Astrocyte of the cerebellum (primary cell): Measurements from ENCODE around the gene VSNL1.

Experiments
- DNase-seq: peaks from one replicate; pipeline ENCODE4 v3.0.0-alpha.2; 2011; ENCODE audit warnings: low read depth
- H3K4me3 ChIP-seq: 2 replicates; pipeline ENCODE4 v1.5.1; 2011; ENCODE audit warnings: mild to moderate bottlenecking, low read depth, low read length, moderate library complexity
- CTCF ChIP-seq: IDR thresholded peaks from 2 replicates; pipeline ENCODE4 v1.5.1; 2012; ENCODE audit warnings: low read length, low read depth, moderate library complexity, mild to moderate bottlenecking; ENCODE audit errors: missing control alignments
- in situ Hi-C: cut with HindIII; loops from 2 replicates; pipeline ENCODE4 v1.10.0; 2017; ENCODE audit warnings: low sequenced_read_pairs

The VSNL1 gene

GRCh38 chr2:17628349-17629261, 88.1 kb downstream of the VSNL1 start:
- TF ChIP-seq CTCF = no peak
- in situ Hi-C loops = no loop called here
- H3K4me3 ChIP-seq = no peak overlapping the region
- DNase-seq = peak; percentile 81

GRCh38 chr2:17630089-17630488, 89.6 kb downstream of the VSNL1 start:
- no peak for TF ChIP-seq CTCF
- in situ Hi-C loops = no loop called here
- H3K4me3 ChIP-seq = no peak overlapping the region
- DNase-seq = no peak

GRCh38 chr2:17634997-17635396, 94.5 kb downstream of the VSNL1 start:
- no peak overlapping the region for H3K4me3 ChIP-seq
- DNase-seq = no peak
- no peak for TF ChIP-seq CTCF
- in situ Hi-C loops = no loop called here

- in situ Hi-C loops = no loop called here
- TF ChIP-seq CTCF = no peak
- no peak overlapping the region for H3K4me3 ChIP-seq
- DNase-seq = no peak
Measured at GRCh38 chr2:17636257-17636656, 95.8 kb downstream of the VSNL1 start.

- TF ChIP-seq CTCF = no peak
- in situ Hi-C loops = no loop called here
- DNase-seq = no peak
Measured at GRCh38 chr2:17637131-17637906, 96.8 kb downstream of the VSNL1 start.

GRCh38 chr2:17638196-17638743, 97.8 kb downstream of the VSNL1 start:
- H3K4me3 ChIP-seq = no peak overlapping the region
- no peak for TF ChIP-seq CTCF
- in situ Hi-C loops = no loop called here
- no peak for DNase-seq

More at GRCh38 chr2:17637131-17637906, 96.8 kb downstream of the VSNL1 start:
- no peak overlapping the region for H3K4me3 ChIP-seq
